ENCODE results near the gene SPEN. TPM values are rescaled to one million over a fixed set of nuclear protein-coding genes. Genes with fewer than 3 reads are reported as not detected.

SPEN gene
- total RNA-seq, 4 donors from 2014 or later = 44.0 to 83.3 (median 67.1) TPM

GRCh38 chr1:15957221-15958095 lies 110.0 kb downstream of the SPEN start:
- TF ChIP-seq, protein P1, sequence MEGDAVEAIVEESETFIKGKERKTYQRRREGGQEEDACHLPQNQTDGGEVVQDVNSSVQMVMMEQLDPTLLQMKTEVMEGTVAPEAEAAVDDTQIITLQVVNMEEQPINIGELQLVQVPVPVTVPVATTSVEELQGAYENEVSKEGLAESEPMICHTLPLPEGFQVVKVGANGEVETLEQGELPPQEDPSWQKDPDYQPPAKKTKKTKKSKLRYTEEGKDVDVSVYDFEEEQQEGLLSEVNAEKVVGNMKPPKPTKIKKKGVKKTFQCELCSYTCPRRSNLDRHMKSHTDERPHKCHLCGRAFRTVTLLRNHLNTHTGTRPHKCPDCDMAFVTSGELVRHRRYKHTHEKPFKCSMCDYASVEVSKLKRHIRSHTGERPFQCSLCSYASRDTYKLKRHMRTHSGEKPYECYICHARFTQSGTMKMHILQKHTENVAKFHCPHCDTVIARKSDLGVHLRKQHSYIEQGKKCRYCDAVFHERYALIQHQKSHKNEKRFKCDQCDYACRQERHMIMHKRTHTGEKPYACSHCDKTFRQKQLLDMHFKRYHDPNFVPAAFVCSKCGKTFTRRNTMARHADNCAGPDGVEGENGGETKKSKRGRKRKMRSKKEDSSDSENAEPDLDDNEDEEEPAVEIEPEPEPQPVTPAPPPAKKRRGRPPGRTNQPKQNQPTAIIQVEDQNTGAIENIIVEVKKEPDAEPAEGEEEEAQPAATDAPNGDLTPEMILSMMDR (IDR thresholded peaks at IDR 0.05; ENCODE audit: low read depth) = no peak

GRCh38 chr1:15958111-15958510 lies 110.6 kb downstream of the SPEN start:
- TF ChIP-seq, protein P1 (IDR thresholded peaks at IDR 0.05; ENCODE audit: low read depth) = no peak

DNA sequence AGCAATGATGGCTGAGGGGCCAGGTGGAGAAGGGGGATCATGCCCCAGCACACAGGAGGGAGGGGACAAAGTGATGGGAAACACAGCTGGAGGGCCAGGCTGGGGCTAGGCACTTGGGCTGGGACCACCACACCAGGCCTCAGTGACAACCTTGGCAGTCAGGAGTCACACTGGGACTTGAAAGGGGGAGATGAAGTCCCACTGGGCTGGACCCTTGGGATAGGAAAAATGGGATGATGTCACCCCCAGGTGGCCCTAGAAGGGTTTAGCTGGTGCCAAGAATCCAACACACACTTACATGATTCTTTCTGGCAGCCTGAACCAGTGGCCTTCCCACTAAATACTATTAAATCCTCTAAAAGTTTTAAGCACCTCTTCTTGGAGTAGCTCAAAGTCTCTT lies 111.3 kb downstream of the SPEN start:
- TF ChIP-seq, protein P1 (IDR thresholded peaks at IDR 0.05; ENCODE audit: low read depth) = no peak

- TF ChIP-seq, protein P1 (IDR thresholded peaks at IDR 0.05; ENCODE audit: low read depth) = no peak
These were observed 111.9 kb downstream of the SPEN start for GRCh38 chr1:15959424-15959823.

- TF ChIP-seq, protein P1 (IDR thresholded peaks at IDR 0.05; ENCODE audit: low read depth) = no peak
These were observed 112.4 kb downstream of the SPEN start for GRCh38 chr1:15959827-15960446.

DNA sequence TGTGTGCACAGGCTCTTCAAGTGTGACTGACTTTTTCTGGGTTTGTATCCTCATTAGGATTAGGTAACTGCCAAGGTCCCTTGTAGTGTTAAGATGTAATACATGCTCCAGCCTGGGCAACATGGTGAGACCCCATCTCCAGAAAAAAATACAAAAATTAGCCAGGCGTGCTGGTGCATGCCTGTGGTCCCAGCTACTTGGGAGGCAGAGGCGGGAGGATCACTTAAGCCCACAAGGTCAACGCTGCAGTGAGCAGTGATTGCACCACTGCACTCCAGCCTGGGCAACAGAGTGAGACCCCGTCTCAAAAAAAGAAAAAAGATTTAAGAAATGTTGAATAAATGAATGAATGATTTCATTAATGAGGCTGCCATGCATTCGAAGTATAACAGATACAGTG lies 113.3 kb downstream of the SPEN start:
- TF ChIP-seq, protein P1 (IDR thresholded peaks at IDR 0.05; ENCODE audit: low read depth) = no peak

- TF ChIP-seq, protein P1 (IDR thresholded peaks at IDR 0.05; ENCODE audit: low read depth) = no peak
These were observed 114.0 kb downstream of the SPEN start for GRCh38 chr1:15961492-15961891.

Measured in subcutaneous adipose tissue (tissue), 4 donors.